ENCODE results near the gene TJAP1.
"Not testable (repeated sequence)": the region's sequence is repeated elsewhere in the genome, so short reads cannot be mapped to it uniquely, and the experiment has no call there.

Gene TJAP1

GRCh38 chr6:43481075-43481474, 3.7 kb downstream of the TJAP1 start:
- no peak for DNase-seq (ENCODE audit: low read depth in 1 of 2, low spot score in 1 of 2)

GRCh38 chr6:43481591-43482236, 4.3 kb downstream of the TJAP1 start:
- no peak for DNase-seq (ENCODE audit: low read depth in 1 of 2, low spot score in 1 of 2)

GRCh38 chr6:43488667-43489276, 11.4 kb downstream of the TJAP1 start:
- no peak for DNase-seq (ENCODE audit: low read depth in 1 of 2, low spot score in 1 of 2)

- DNase-seq (ENCODE audit: low read depth in 1 of 2, low spot score in 1 of 2) = no peak
Measured at GRCh38 chr6:43489277-43490072, 12.1 kb downstream of the TJAP1 start.

- no peak for DNase-seq (ENCODE audit: low read depth in 1 of 2, low spot score in 1 of 2)
Measured at GRCh38 chr6:43490523-43490939, 13.2 kb downstream of the TJAP1 start.

GRCh38 chr6:43491750-43492661, 14.6 kb downstream of the TJAP1 start:
- DNase-seq (ENCODE audit: low read depth in 1 of 2, low spot score in 1 of 2) = no peak

GRCh38 chr6:43492673-43493072, 15.3 kb downstream of the TJAP1 start:
- DNase-seq (ENCODE audit: low read depth in 1 of 2, low spot score in 1 of 2) = no peak

- no peak for DNase-seq (ENCODE audit: low read depth in 1 of 2, low spot score in 1 of 2)
Measured at GRCh38 chr6:43493230-43493629, 15.9 kb downstream of the TJAP1 start.

GRCh38 chr6:43493833-43494232, 16.5 kb downstream of the TJAP1 start:
- DNase-seq (ENCODE audit: low read depth in 1 of 2, low spot score in 1 of 2) = no peak

- no peak for DNase-seq (ENCODE audit: low read depth in 1 of 2, low spot score in 1 of 2)
Measured at GRCh38 chr6:43494321-43494720, 17.0 kb downstream of the TJAP1 start.

- no peak for DNase-seq (ENCODE audit: low read depth in 1 of 2, low spot score in 1 of 2)
Measured at GRCh38 chr6:43494766-43495165, 17.4 kb downstream of the TJAP1 start.

- DNase-seq (ENCODE audit: low read depth in 1 of 2, low spot score in 1 of 2) = no peak
Measured at GRCh38 chr6:43495409-43495941, 18.1 kb downstream of the TJAP1 start.

- DNase-seq (ENCODE audit: low read depth in 1 of 2, low spot score in 1 of 2) = no peak
Measured at GRCh38 chr6:43496370-43497128, 19.2 kb downstream of the TJAP1 start.

GRCh38 chr6:43497129-43497396, 19.7 kb downstream of the TJAP1 start:
- DNase-seq (ENCODE audit: low read depth in 1 of 2, low spot score in 1 of 2) = no peak

GRCh38 chr6:43497689-43498088, 20.3 kb downstream of the TJAP1 start:
- DNase-seq (ENCODE audit: low read depth in 1 of 2, low spot score in 1 of 2) = no peak

- DNase-seq (ENCODE audit: low read depth in 1 of 2, low spot score in 1 of 2) = not testable (repeated sequence)
Measured at GRCh38 chr6:43498291-43498690, 20.9 kb downstream of the TJAP1 start.

GRCh38 chr6:43499028-43499815, 21.9 kb downstream of the TJAP1 start:
- DNase-seq (ENCODE audit: low read depth in 1 of 2, low spot score in 1 of 2) = no peak

- DNase-seq (ENCODE audit: low read depth in 1 of 2, low spot score in 1 of 2) = no peak
Measured at GRCh38 chr6:43500921-43501320, 23.6 kb downstream of the TJAP1 start.

- no peak for DNase-seq (ENCODE audit: low read depth in 1 of 2, low spot score in 1 of 2)
Measured at GRCh38 chr6:43502666-43503065, 25.3 kb downstream of the TJAP1 start.

- DNase-seq (ENCODE audit: low read depth in 1 of 2, low spot score in 1 of 2) = no peak
Measured at GRCh38 chr6:43503443-43503842, 26.1 kb downstream of the TJAP1 start.
